Nephron (organoid): Measurements from ENCODE around the gene ZNF689.

Source experiments
- H3K27ac Mint-ChIP-seq, 3 experiments: 2 replicates each; pipeline ENCODE4 v1.8.0; 2020; ENCODE audit warnings: mixed read lengths in 3 of 3, mild to moderate bottlenecking in 2 of 3, moderate library complexity in 1 of 3
- H3K27me3 Mint-ChIP-seq: 2 replicates; pipeline ENCODE4 v1.8.0; 2021; ENCODE audit warnings: low read depth, mild to moderate bottlenecking, moderate library complexity, mixed read lengths
- H3K36me3 Mint-ChIP-seq: 2 replicates; pipeline ENCODE4 v1.8.0; 2020; ENCODE audit warnings: low read depth, mixed read lengths
- H3K4me1 Mint-ChIP-seq: 2 replicates; pipeline ENCODE4 v1.8.0; 2020; ENCODE audit warnings: mixed read lengths
- H3K4me3 Mint-ChIP-seq, 3 experiments: 2 replicates each; pipeline ENCODE4 v1.8.0; 2020; ENCODE audit warnings: mild to moderate bottlenecking in 3 of 3, mixed read lengths in 3 of 3, moderate library complexity in 2 of 3
- H3K9me3 Mint-ChIP-seq: 2 replicates; pipeline ENCODE4 v1.8.0; 2020; ENCODE audit warnings: mixed read lengths
- TF ChIP-seq, protein P1 (sequence below), 3 experiments: fragments of 200-600 bp; sonication (generic); IDR thresholded peaks; one replicate each; pipeline ENCODE4 v1.5.0; 2021; ENCODE audit warnings: antibody characterized with exemption in 3 of 3; ENCODE audit not compliant: unreplicated experiment in 3 of 3

The ZNF689 gene

DNA sequence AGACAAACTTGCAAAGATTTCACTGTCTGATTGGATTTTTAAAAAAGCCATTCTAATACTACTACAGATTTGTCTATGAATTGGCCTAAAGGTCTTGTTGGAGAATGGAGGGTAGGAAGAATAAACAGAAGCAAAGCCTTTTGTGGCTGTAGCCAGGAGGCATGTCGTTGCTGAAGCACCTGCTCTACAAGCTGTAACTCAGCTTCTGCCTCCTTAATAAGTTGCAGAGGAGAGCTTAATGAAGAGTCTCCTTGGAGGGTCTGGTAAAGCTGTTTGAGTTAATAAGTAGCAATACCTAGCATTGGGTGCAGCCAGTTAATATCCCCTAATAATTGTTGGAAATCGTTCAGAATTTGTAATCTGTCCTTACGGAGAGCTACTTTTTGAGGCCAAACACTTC, 10.0 kb upstream of the ZNF689 start:
- Mint-ChIP-seq H3K4me1 (peaks cover 42% of the 10 kb centered on the region), H3K9me3 (peaks cover 3% of the 10 kb centered on the region)

GRCh38 chr16:30619638-30620037, 9.4 kb upstream of the ZNF689 start:
- no peaks in the 10 kb centered on the region for H3K27me3 Mint-ChIP-seq
- H3K36me3 Mint-ChIP-seq, result no peaks in the 10 kb centered on the region
- peaks cover 42% of the 10 kb centered on the region for H3K4me1 Mint-ChIP-seq
- peak overlapping the region in 2 of 3 experiments; percentile 50 to 52 for H3K4me3 Mint-ChIP-seq
- TF ChIP-seq, protein P1, sequence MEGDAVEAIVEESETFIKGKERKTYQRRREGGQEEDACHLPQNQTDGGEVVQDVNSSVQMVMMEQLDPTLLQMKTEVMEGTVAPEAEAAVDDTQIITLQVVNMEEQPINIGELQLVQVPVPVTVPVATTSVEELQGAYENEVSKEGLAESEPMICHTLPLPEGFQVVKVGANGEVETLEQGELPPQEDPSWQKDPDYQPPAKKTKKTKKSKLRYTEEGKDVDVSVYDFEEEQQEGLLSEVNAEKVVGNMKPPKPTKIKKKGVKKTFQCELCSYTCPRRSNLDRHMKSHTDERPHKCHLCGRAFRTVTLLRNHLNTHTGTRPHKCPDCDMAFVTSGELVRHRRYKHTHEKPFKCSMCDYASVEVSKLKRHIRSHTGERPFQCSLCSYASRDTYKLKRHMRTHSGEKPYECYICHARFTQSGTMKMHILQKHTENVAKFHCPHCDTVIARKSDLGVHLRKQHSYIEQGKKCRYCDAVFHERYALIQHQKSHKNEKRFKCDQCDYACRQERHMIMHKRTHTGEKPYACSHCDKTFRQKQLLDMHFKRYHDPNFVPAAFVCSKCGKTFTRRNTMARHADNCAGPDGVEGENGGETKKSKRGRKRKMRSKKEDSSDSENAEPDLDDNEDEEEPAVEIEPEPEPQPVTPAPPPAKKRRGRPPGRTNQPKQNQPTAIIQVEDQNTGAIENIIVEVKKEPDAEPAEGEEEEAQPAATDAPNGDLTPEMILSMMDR (IDR thresholded peaks at IDR 0.05; ENCODE audit: unreplicated experiment in 3 of 3), result no peak
- peak overlapping the region; percentile 87 to 97 (median 95) for H3K27ac Mint-ChIP-seq
- peaks cover 3% of the 10 kb centered on the region for H3K9me3 Mint-ChIP-seq

More for the DNA sequence above, 10.0 kb upstream of the ZNF689 start:
- H3K36me3 Mint-ChIP-seq, result no peaks in the 10 kb centered on the region
- H3K4me3 Mint-ChIP-seq, result peak overlapping the region in 1 of 3 experiments; percentile 20
- TF ChIP-seq, protein P1 (IDR thresholded peaks at IDR 0.05; ENCODE audit: unreplicated experiment in 3 of 3), result no peak
- peak overlapping the region; percentile 87 to 97 (median 95) for H3K27ac Mint-ChIP-seq
- no peaks in the 10 kb centered on the region for H3K27me3 Mint-ChIP-seq

DNA sequence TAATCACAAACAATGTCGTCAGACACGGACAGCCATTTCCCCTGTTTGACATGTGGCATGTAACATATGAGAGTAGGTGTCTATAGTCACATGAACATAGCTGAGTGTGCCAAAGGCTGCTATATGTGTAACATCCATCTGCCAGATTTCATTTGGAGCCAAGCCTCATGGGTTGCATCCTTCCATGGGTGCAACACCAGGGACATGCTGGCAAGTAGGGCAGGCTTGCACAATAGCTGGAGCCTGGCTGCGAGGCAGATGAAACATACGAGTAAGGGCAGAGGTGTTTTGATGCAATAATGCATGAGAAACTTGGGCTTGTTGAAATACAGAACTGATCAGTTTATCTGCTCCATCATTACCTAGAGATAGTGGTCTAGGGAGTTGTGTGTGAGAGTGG, 9.0 kb upstream of the ZNF689 start:
- H3K36me3 Mint-ChIP-seq, result no peaks in the 10 kb centered on the region
- peak overlapping the region in 1 of 3 experiments; percentile 50 for H3K4me3 Mint-ChIP-seq
- peaks cover 3% of the 10 kb centered on the region for H3K9me3 Mint-ChIP-seq
- H3K27ac Mint-ChIP-seq, result peak overlapping the region; percentile 87 to 97 (median 95)
- peaks cover 42% of the 10 kb centered on the region for H3K4me1 Mint-ChIP-seq
- TF ChIP-seq, protein P1 (IDR thresholded peaks at IDR 0.05; ENCODE audit: unreplicated experiment in 3 of 3), result no peak
- no peaks in the 10 kb centered on the region for H3K27me3 Mint-ChIP-seq

DNA sequence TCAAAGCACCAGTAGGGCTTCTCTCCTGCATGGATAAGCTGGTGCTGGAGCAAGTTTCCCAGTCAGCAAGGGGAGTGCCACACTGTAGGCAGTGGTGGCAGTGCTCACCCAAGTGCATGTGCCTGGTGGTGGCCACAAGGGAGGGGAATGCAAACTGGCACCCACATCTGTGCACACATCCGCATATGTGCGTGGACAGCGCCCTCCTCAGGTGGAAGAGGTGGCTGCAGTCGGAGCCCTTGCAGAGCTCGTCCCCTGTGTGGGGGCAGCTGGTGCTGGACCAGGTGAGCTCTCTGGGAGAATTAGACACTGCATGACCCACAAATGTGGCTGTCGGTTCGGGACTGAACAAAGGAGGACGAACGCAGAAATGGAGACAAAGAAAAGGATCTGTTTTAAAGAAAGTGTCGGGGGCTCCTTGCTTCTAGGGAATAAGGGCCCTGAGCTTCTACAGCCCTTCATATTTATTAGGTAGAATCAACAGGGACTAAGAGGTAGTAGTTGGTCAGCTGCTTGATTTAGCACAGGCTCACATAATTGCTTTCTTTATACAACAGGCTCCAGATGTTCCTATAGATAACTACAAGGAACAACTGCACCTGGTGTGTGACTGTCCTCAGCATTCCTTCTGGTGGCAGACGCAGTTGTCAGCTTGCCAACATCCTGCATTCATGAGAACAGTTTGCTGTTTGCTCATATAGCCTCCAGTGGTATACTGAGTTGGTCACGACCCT, 5.3 kb upstream of the ZNF689 start:
- H3K27ac Mint-ChIP-seq, result peak overlapping the region; percentile 40 to 80 (median 76)
- H3K4me1 Mint-ChIP-seq, result peaks cover 15% of the 10 kb centered on the region
- peaks cover 3% of the 10 kb centered on the region for H3K9me3 Mint-ChIP-seq
- no peaks in the 10 kb centered on the region for H3K27me3 Mint-ChIP-seq
- H3K36me3 Mint-ChIP-seq, result no peaks in the 10 kb centered on the region
- TF ChIP-seq, protein P1 (IDR thresholded peaks at IDR 0.05; ENCODE audit: unreplicated experiment in 3 of 3), result peak; percentile 18 to 40 (median 31)
- no peak overlapping the region for H3K4me3 Mint-ChIP-seq

GRCh38 chr16:30609002-30609925, 925 bp downstream of the ZNF689 start:
- H3K4me1 Mint-ChIP-seq, result peaks cover 6% of the 10 kb centered on the region
- TF ChIP-seq, protein P1 (IDR thresholded peaks at IDR 0.05; ENCODE audit: unreplicated experiment in 3 of 3), result no peak
- H3K4me3 Mint-ChIP-seq, result peak overlapping the region; percentile 88 to 94 (median 90)
- peaks cover 31% of the 10 kb centered on the region for H3K36me3 Mint-ChIP-seq
- H3K27ac Mint-ChIP-seq, result peak overlapping the region; percentile 93 to 99 (median 98)
- no peaks in the 10 kb centered on the region for H3K27me3 Mint-ChIP-seq
- H3K9me3 Mint-ChIP-seq, result no peaks in the 10 kb centered on the region
